HG02870 (cell line): ENCODE measurements around the gene ELF1.
A peak's percentile ranks its signal among the peaks of the same experiment; 100 is the strongest.

ENCODE experiments used
- ATAC-seq: cut with Tn5 transposase; IDR thresholded peaks from one replicate; pipeline ENCODE4 v1.9.1; 2021; ENCODE audit warnings: mild to moderate bottlenecking, moderate library complexity; ENCODE audit not compliant: unreplicated experiment

ELF1 gene

DNA sequence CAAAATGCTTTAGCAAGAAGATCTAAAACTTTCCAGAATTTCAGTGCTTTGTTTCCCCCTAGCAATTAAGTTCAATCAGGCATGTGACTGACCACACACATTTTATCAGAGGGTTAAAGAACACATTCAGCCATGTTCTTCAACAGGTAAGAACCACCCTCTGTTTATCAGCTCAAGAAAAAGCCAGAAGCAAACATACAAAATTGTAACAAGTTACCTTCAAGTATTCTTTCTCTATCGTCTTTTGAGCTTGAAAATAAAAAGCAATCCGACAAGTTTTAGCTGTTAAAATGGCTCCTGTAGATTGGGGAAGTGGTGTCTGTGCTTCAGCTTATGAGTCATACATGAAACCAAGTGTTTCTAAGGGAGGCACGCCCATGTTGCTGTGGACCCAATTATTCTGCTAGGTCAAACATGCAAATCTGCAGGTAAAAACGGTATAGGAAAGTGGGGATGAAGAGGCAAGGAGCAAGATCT is at the start of gene ELF1:
Gene ELF1, minus strand, starts transcription at position 306 of the 477 bp plus-strand sequence. CDS start 37,262 bp downstream, outside the sequence.
- peak; percentile 90 for ATAC-seq

DNA sequence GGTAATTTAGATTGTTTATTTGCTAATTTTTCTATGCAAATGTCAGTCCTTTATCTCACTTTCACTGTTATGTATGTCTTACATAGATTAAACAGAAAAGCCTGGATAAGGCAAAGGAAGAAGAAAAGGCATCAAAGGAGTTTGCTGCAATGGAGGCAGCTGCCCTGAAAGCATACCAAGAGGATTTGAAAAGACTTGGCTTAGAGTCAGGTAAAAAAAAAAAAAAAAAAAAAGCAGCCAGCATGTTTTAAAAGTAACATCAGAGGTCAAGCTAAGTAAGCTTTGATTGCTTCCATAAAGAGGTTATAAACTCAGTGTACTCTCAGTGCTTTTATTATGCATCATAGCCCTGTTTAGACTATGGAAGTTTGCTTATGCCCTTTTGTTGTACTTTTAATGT is 46.0 kb upstream of the ELF1 start:
- no peak for ATAC-seq

DNA sequence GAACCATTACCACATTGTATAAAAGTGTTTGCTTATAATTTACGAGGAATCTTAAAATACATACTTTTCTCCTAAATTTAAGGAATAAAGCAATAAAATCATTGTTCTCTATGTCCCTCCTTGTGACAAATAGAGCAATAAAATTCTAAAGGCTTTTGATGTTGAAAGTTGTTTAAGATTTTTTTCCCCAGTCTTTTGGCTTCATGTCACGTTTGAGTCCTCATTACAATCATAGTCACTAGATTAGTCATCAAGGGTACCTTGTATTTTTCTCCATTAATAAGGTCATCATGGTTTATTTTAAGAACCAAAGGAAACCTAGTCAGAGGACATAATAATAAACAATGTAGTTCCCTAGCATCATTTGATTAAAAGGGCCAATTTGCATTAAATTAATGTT is 45.4 kb upstream of the ELF1 start:
- no peak for ATAC-seq

DNA sequence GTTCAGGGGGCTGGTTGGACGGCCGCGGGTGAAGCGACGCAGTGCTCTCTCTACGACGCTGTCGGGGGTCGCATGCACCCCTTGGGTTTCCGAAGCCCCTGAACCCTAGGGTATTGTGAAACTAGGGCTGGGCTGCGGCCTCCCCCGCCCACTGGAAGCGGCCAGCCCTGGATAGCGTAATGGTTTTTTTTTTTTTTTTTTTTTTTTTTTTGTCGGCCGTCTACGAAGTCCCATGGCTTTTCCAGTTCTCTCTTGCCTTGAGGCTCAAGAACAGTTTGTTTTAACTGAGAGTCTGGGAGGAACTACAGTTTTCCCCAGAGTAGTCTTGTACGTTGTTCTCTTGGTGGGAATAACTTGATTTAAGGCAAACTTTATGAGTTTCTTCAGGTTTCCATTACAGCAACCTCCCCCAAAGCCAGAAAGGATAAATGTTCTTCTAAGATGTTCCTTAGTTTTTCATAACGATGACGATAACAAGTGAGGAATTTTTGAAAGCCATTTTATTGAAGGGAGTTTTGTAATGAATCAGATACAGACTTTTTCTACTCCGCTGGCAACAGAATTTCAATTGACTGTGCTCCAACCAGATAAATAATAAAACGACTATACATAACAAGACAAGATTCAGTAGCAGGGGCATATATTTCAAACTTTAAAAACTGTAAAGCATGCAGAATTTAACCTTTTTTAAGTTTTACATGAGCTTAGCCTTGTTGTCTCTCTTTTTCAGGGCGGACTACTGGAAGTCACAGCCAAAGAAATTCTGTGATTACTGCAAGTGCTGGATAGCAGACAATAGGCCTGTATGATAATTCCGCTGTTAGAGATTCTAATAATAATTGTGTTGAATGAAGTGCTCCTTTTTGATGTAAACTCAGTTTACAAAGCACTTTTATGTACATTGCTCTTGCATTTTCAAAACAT is 43.1 kb upstream of the ELF1 start:
- peak; percentile 27 for ATAC-seq

- ATAC-seq = peak; percentile 69
Observed at GRCh38 chr13:41061075-41061913, 42.2 kb upstream of the ELF1 start, which contains the start of gene WBP4. TSS of gene WBP4 (plus strand) at chr13:41061509. CDS start at chr13:41061674, 165 bp downstream.

GRCh38 chr13:41060724-41061074 is 41.6 kb upstream of the ELF1 start:
- peak; percentile 28 for ATAC-seq

DNA sequence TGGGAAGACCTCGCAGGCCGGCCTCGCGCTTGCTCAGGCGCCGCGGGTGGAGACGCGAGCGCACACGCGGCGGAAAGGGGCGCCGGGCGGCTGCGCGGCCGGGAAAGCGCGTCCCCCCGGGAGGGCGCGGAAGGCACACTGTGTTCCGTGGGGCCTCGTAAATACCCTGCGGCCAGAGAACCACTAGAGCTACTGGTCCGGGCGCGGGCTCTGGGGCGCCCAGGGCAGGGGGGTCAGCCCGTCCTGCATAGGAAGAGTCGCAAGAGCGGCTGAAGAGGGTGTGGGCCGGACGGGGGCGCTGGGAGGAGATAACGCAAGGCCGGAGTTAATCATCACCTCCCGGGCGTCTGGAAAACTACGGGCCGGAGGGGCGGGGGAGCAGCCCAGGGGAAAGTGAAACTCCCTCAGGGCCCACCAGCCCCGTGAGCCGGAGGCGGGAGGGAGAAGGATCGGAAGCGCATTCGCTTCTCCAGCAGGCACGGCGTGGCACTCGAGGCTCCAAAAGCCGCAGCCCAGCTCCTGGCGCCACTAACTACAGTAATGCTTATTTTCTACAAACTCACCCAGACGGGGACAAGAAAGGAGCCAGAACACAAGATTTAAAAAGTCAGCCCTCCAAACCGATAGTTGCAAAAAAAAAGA is 41.1 kb upstream of the ELF1 start:
- peak; percentile 35 for ATAC-seq

DNA sequence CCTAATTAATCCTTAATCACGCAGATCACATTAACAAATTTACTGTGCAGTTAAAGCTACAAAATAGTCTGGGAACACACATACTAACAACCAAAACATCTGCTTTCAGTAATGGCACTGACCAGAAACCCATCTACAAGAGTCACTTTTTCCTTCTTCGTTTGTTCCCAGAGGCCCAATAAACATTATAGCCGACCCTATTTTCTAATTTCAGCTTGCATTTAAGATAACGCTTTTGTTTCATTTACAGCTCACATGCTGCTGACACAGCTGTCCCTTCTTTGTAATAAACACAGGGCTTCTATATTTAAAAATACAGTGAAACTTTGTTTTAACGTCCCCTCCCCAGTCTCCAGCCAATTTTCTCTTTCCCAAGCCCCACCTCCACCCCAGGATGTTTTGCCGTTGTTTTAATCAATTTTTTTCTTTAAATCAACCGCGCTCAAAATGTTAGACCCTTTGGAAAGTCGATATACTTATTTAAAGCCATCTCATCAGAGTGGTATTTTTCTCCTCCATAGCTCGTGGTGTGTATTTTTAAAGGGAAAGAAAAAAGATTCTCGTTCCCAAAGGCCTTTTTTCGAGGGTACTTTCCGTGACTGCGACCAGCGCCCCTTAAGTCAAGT is 40.5 kb upstream of the ELF1 start:
- no peak for ATAC-seq

GRCh38 chr13:41058295-41059070 is 39.4 kb upstream of the ELF1 start:
- ATAC-seq = no peak

DNA sequence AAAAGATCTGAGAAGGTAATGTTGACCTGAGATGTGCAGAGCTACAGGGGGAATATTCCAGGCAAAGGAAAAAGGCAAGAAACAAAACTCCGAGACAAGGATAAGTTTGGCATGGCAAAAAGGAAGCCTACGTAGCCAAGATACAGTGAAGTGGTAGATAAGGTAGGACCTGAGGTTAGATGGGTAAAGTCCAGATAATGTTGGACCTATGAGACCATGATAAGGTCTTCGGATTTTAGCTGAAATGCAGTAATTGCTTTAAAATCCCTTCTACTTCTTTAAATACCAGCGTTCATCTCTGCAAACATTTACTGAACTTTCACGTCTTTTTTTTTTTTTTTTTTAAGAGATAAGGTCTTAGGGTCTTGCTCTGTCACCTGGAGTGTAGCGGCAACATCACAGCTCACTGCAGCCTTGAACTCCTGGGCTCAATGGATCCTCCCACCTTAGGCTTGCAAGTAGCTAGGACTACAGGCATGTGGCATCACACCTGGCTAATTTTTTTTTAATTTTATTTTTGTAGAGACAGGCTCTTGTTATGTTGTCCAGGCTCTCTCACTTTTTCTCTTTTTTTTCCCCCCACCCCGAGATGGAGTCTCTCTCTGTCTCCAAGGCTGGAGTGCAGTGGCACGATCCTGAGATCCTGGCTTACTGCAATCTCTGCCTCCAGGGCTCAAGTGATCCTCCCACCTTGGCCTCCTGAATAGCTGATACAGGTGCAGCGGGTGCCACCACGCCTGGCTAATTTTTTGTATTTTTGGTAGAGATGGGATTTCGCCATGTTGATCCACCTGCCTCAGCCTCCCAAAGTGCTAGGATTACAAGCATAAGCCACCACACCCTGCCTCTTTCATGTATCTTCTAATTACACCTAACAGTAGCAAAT is 38.0 kb upstream of the ELF1 start:
- ATAC-seq = no peak

DNA sequence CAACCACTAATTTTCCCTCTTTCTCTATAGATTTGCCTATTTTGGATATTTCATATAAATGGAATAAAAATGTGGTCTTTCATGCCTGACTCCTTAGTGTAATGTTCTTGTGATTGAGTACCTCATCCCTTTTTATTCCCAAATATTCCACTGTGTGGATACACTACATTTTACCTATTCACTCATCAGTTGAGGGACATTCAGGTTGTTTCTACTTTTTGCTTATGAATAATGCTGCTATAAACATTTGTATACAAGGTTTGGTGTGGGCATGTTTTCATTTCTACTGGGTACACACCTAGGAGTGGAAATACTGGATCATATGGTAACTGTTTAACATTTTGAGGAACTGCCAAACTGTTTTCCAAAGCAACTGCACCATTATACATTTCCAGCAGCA is 37.1 kb upstream of the ELF1 start:
- no peak for ATAC-seq

GRCh38 chr13:41054919-41055619 is 36.0 kb upstream of the ELF1 start:
- no peak for ATAC-seq

- ATAC-seq = no peak
Observed at GRCh38 chr13:41054212-41054877, 35.2 kb upstream of the ELF1 start.

DNA sequence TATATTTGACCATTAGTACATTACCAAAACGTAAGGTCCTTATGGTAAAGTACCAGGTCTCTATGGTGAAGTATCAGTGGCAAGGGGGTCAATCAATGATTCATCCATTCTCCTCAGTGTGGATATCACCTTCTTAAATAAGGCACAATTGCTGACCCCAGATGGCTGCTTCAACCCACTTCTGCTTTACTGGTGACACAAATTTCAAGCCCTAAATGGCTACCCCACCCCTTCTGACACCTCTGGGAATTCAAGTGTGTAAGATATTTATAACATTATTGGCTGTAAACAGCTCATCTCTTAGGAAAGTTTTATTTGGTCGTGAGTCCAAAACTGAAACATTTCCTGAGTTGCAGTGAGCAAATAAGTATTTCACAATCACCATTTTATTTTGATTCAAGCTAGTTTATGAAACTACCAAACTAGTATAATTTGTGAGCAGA is 34.3 kb upstream of the ELF1 start:
- peak; percentile 51 for ATAC-seq

- ATAC-seq = no peak
Observed at GRCh38 chr13:41052441-41052840, 33.3 kb upstream of the ELF1 start.

GRCh38 chr13:41049480-41050440 is 30.6 kb upstream of the ELF1 start:
- no peak for ATAC-seq

- no peak for ATAC-seq
Observed at GRCh38 chr13:41048640-41049039, 29.5 kb upstream of the ELF1 start.
